ENCODE data around the gene ZNF831. TPM values are rescaled to one million over a fixed set of nuclear protein-coding genes. Genes with fewer than 3 reads are reported as not detected.
A peak's percentile ranks its signal among the peaks of the same experiment; 100 is the strongest.

Gene ZNF831
- total RNA-seq (2022) (not detected in 2 replicates), Bru-seq, nascent RNA (not detected), BruChase-seq, experiment 1, labeled RNA remaining after a 6-hour chase (percentile 1 among the genes with signal in this experiment), BruChase-seq, experiment 2, labeled RNA remaining after a 2-hour chase (percentile 1 among the genes with signal in this experiment)
- long read RNA-seq = 0 reads

- no peak within 1 kb of the TSS for H3K27ac Mint-ChIP-seq (ENCODE audit: unreplicated experiment)
- CTCF ChIA-PET = no interaction called here
- no TSS peak for BruUV-seq (replicated peaks)
- DNase-seq = no peak
- H3K36me3 Mint-ChIP-seq (ENCODE audit: insufficient read depth, unreplicated experiment) = no peaks in the 10 kb centered on the region
- intact Hi-C loops (cut with micrococcal nuclease; ENCODE audit: unreplicated experiment) = no loop called here
- no peak within 1 kb of the TSS for H3K4me3 Mint-ChIP-seq (ENCODE audit: low read depth, unreplicated experiment)
- no peak for TF ChIP-seq CTCF (IDR thresholded peaks at IDR 0.05; ENCODE audit: unreplicated experiment)
- no peaks in the 10 kb centered on the region for H3K4me1 Mint-ChIP-seq (ENCODE audit: low read depth, unreplicated experiment)
- H3K9me3 Mint-ChIP-seq (ENCODE audit: low read depth, unreplicated experiment) = no peaks in the 10 kb centered on the region
- peaks cover 92% of the 10 kb centered on the region for H3K27me3 Mint-ChIP-seq (ENCODE audit: unreplicated experiment)
Observed at GRCh38 chr20:59163631-59164530, at the start of gene ZNF831. Gene ZNF831, plus strand, starts transcription at chr20:59163821. Its CDS starts 27,199 bp downstream, at chr20:59191020.

GRCh38 chr20:59117526-59117925, 46.1 kb upstream of the ZNF831 start:
- Mint-ChIP-seq H3K9me3 (ENCODE audit: low read depth, unreplicated experiment) (peaks cover 9% of the 10 kb centered on the region), H3K27me3 (ENCODE audit: unreplicated experiment) (peaks cover 100% of the 10 kb centered on the region), H3K4me3 (ENCODE audit: low read depth, unreplicated experiment) (no peak overlapping the region), H3K27ac (ENCODE audit: unreplicated experiment) (no peak overlapping the region), H3K36me3 (ENCODE audit: insufficient read depth, unreplicated experiment) (no peaks in the 10 kb centered on the region), H3K4me1 (ENCODE audit: low read depth, unreplicated experiment) (no peaks in the 10 kb centered on the region)
- CTCF ChIA-PET = no interaction called here
- no peak for TF ChIP-seq CTCF (IDR thresholded peaks at IDR 0.05; ENCODE audit: unreplicated experiment)
- no TSS peak for BruUV-seq (replicated peaks)
- intact Hi-C loops (cut with micrococcal nuclease; ENCODE audit: unreplicated experiment) = no loop called here
- no peak for DNase-seq

GRCh38 chr20:59118855-59119254, 44.8 kb upstream of the ZNF831 start:
- Mint-ChIP-seq H3K27ac (ENCODE audit: unreplicated experiment) (no peak overlapping the region), H3K36me3 (ENCODE audit: insufficient read depth, unreplicated experiment) (no peaks in the 10 kb centered on the region), H3K4me1 (ENCODE audit: low read depth, unreplicated experiment) (no peaks in the 10 kb centered on the region), H3K4me3 (ENCODE audit: low read depth, unreplicated experiment) (no peak overlapping the region), H3K9me3 (ENCODE audit: low read depth, unreplicated experiment) (peaks cover 9% of the 10 kb centered on the region), H3K27me3 (ENCODE audit: unreplicated experiment) (peaks cover 98% of the 10 kb centered on the region)
- DNase-seq = no peak
- BruUV-seq (replicated peaks) = no TSS peak
- TF ChIP-seq CTCF (IDR thresholded peaks at IDR 0.05; ENCODE audit: unreplicated experiment) = no peak
- intact Hi-C loops (cut with micrococcal nuclease; ENCODE audit: unreplicated experiment) = no loop called here
- CTCF ChIA-PET = interaction anchor here (0.8 kb wide), 1 partner anchor 246 kb away, joined by 3 read pairs; no protein-coding TSS in a partner anchor

- H3K36me3 Mint-ChIP-seq (ENCODE audit: insufficient read depth, unreplicated experiment) = no peaks in the 10 kb centered on the region
- H3K27me3 Mint-ChIP-seq (ENCODE audit: unreplicated experiment) = peaks cover 84% of the 10 kb centered on the region
- H3K4me3 Mint-ChIP-seq (ENCODE audit: low read depth, unreplicated experiment) = no peak overlapping the region
- no peak overlapping the region for H3K27ac Mint-ChIP-seq (ENCODE audit: unreplicated experiment)
- H3K9me3 Mint-ChIP-seq (ENCODE audit: low read depth, unreplicated experiment) = peaks cover 9% of the 10 kb centered on the region
- no peak for TF ChIP-seq CTCF (IDR thresholded peaks at IDR 0.05; ENCODE audit: unreplicated experiment)
- peaks cover 5% of the 10 kb centered on the region for H3K4me1 Mint-ChIP-seq (ENCODE audit: low read depth, unreplicated experiment)
- CTCF ChIA-PET = no interaction called here
- no peak for DNase-seq
- no TSS peak for BruUV-seq (replicated peaks)
- intact Hi-C loops (cut with micrococcal nuclease; ENCODE audit: unreplicated experiment) = no loop called here
Observed at GRCh38 chr20:59120491-59120890, 43.1 kb upstream of the ZNF831 start.
